ENCODE measurements around the gene USH2A.

USH2A gene

DNA sequence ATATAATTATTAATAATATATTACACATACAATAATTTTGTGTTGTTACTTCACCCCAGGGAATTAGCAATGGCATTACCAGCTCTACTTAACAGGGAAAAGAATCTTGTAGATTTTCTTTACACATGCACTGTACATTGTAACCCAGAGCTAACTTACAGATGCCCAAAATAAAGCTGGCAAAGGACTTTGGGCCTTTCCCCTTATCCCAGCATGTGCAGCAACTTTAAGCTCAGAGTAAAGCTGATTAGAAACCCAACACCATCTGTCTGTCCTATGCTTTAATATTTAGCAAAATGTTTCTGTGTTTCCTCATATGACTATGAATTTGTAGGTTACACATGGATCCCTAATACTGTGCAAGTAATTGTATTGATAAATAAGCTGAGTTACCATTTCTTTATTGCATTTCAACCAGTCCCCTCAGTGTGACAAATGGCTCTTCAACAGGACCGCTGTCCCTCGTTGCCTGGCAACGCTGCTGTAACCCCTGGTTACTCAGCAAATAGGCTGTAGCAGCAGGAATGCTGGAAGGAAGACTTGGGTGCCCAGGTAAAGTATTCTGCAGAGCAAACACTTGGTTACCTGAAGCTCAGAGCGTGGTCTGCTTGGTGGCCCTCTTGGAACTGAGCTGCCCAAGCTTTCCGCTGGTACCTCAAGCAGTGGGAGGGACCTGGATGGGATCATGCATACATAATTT lies at the start of gene USH2A:
Gene USH2A, minus strand, starts transcription at position 628 of the 700 bp plus-strand sequence. CDS start 1,112 bp downstream, outside the sequence.
- DNase-seq = no peak

DNA sequence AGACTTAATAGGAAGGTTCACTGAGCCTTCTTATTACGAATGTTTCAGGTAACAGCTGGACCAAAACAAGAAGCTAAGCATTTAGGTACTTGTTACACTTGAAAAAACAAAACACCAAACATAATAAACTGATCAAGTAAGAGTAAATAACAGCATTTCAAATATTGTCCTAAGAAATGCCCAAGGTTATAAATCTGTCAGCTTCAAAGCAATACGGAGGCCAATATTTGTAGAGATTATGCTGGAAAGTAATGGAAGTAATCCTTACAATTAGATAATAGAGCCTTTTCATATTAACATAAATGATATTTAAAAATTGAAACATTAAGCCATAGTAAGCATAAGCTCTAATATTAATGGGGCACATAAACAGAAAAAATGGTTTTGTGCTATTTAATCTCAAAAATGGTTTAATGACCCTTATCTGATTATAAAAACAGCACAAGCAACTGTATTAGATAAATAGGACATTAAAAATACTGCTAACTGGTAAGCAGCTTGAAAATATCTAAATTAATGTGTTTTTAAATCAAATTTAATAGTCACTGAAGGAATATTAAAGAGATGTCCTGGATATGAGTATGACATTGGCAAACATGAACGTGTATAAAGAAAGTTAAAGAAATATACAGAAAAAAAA lies 43.0 kb upstream of the USH2A start:
- no peak for DNase-seq

DNA sequence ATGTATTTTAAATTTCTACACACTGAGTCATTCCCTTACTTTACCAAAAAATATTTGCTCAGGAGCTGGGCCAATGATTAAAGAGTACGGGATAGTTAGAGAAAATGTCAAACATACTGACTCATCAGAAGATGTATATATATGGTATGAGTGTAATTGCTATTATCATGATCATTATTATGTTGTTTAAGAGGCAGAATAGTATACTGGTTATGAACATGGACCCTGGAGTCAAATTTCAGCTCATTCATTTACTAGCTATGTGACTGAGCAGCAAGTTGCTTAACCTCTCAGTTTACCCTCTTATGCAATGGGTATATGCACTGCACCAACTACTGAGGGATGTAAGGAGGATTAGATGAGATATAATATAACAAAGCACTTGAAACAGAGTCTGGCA lies 41.2 kb upstream of the USH2A start:
- DNase-seq = no peak

- no peak for DNase-seq
Observed at GRCh38 chr1:216462066-216462775, 39.0 kb upstream of the USH2A start.

DNA sequence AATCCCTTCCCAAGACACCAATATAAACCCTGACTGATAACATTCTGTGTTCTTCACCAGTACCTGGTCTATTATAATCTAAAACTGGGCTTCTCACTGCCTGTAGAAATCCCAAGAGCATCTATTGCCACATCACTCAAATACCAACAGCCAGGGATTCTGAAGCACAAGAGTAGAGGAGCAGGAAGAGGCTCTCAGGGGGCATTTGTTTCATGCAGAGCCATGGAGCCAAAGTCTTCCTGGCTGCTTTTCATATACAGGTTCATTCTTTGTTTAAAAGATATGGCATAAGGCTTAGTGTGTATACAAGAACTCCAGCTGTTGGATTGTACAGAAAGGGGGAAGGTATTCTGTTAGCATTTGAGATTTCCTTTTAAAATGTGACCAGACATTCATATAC lies 38.2 kb upstream of the USH2A start:
- no peak for DNase-seq

GRCh38 chr1:216459651-216460207 lies 36.5 kb upstream of the USH2A start:
- DNase-seq = no peak

DNA sequence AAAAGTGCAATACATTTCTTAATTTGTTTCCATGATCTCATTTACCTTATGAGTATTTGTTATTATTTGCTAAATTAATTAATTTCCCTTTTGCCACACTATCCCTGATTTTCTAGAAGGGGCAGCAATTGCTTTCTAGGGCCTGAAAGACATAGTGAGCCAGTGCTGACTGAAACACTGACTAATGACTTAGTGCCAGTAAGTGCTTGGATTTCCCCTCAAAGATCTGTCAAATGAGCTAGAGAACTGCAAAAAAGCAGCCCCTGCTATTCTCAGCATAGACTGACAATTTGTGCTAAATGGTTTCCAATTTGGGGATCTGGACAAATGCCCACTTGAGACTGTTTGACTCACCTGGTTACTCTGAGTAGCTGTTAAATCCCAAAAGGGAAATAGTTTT lies 35.6 kb upstream of the USH2A start:
- DNase-seq = no peak

DNA sequence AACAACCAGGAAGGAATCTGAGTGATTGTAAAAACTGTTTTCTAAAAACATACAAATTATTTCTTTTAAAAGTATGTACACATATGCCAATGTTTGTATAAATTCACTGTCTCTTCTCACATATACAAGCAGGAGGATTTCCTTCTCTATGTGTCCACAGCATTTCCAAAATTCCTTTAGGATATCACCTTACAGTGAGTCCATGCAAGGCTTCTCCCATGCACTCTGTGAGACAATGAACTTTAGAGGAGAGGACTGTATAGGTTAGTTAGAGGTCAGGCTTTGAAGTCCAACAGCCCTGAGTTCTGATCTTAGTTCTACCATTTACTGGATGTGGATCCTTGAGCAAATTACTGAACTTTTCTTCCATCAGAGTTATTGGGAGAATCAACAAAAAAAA lies 34.1 kb upstream of the USH2A start:
- no peak for DNase-seq

DNA sequence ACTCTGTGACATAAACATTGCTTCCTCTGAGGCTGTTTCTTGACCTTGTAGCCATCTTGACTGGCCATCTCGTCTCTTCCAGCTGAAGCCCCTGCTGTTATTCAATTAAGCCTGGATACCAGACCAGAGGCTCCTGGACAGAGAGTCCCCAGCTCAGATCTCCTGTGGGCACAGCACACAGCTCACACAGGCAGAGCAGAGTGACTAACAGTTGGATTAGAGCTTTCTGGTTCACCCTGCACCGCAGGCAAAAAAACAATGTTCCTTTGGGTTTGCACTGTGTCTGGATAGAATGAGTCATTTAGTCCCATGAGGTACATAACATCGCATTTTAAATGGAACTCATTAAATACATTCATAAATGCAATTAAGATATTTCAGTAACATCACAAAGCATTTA lies 33.4 kb upstream of the USH2A start:
- DNase-seq = no peak

DNA sequence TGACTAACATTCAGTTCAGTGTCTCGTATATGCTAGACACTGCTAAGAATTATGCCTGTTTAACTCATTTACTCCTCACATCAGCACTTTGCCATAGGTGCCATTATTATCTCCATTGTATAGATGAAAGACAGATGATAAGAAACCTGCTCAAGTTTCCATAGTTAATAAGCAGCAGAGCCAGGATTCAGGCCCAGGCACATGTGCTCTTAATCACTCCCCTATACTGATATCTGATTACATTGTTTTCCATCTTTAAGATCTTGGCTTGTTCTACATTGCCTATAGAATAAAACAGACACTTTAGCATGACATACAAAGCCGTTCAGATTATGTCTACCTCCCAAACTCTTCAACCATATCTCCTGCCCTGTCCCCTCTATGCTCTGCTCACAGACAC lies 30.5 kb upstream of the USH2A start:
- no peak for DNase-seq

- no peak for DNase-seq
Observed at GRCh38 chr1:216450227-216450626, 27.0 kb upstream of the USH2A start.

- no peak for DNase-seq
Observed at GRCh38 chr1:216448011-216448510, 24.8 kb upstream of the USH2A start.

GRCh38 chr1:216437603-216438002 lies 14.4 kb upstream of the USH2A start:
- no peak for DNase-seq

- no peak for DNase-seq
Observed at GRCh38 chr1:216434232-216434631, 11.0 kb upstream of the USH2A start.

GRCh38 chr1:216433175-216433574 lies 9.9 kb upstream of the USH2A start:
- DNase-seq = no peak

DNA sequence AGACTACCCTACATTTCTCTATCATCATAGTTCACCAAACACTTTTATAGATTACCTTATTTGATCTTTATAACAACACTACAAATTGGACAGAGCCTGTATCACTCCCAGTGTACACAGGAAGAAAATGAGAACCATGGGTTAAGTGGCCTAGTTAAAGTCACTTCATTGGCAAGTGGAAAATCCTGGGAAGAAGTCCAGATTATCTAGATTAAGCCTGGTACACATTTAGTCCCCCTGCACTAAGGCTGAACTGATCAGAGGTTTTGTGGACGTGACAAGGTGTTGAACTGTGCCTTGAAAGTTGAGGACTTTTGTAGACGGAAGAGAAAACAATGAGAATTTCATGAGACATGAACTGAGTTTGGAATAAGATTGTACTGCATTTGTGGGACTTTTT lies 7.5 kb upstream of the USH2A start:
- no peak for DNase-seq

DNA sequence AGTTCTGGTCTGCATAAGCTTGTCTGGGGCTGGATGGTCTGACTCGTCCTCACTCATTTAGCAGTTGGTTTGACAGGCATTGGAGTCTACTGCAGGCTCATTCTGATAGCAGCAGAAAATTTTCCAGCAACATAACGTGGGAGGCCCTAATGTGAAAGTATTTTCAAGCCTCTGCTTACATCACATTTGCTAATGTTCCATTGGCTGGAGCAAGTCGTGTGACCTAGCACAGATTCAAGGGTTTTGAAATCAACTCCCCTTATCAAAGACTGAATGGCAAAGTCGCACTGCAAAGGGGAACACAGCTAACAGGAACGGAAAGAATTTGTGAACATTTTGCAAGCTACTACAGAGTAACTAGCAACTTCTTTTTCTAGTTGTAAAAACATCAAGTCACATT lies 2.3 kb upstream of the USH2A start:
- DNase-seq = no peak

DNA sequence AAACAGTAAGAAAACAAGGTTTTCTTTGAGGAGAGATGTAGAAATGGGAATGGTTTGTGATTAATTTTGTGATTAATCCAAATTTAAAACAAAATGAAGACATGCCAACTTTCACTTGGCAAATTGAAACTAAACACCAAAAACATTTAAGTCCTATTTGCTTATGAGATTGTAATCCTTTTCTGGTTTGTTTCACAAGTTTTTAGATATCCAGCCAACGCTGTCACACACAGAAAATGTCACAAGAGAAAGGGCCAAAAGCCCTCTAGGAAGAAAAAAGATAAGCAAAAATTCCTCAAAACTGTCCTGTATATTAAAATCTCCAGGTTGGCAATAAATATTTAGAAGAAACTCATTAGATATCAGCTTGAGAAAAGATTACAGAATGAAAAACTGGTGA lies 2.5 kb downstream of the USH2A start:
- no peak for DNase-seq

DNA sequence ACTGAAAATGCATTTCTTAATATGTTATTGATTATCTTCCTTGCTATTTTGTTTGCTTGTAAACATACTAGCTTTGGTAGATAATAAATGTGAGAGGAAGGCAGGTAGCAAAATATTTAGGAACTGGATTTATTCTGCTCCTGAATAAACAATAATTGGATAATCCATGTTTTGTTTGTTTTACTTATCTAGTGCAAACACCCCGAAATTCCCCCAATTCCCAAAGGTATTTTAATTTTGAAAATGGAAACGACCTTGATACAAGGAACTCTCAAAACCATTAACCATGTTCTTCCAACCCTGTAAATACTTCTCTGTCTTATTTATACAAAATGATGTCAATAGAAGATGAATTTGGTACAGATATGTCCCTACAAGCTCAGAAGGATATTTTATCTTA lies 3.0 kb downstream of the USH2A start:
- no peak for DNase-seq

GRCh38 chr1:216416488-216416887 lies 6.8 kb downstream of the USH2A start:
- DNase-seq = no peak

- DNase-seq = no peak
Observed at GRCh38 chr1:216410026-216410425, 13.2 kb downstream of the USH2A start.

- no peak for DNase-seq
Observed at GRCh38 chr1:216390956-216391355, 32.3 kb downstream of the USH2A start.

GRCh38 chr1:216389774-216390173 lies 33.5 kb downstream of the USH2A start:
- DNase-seq = no peak

DNA sequence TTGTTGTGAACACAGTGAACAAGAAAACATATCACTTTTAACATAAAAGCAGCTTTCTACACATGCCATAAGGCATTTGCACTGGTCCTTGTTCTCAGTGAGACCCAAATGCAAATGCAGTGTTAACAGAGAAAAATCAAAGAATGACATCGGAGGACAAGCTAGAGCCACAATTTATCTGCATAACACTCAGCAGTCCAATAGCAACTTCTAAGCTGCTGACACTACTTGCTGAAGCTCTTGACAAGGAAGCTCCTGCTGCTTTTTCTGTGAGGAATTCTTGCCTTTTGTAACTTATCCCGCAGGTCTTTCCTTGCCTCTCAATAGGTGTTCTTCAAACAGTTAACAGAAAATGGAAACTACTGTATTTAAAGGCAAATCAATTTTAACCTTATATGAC lies 34.7 kb downstream of the USH2A start:
- no peak for DNase-seq

All from GOT3 (cell line).